Thyroid gland (tissue), 4 donors: Measurements from ENCODE around the gene ACY1.

Experiments
- CTCF ChIP-seq, 6 experiments: fragments of 200-600 bp in 3 of 6; fragments of 450-650 bp in 3 of 6; sonication (generic) in 3 of 6; IDR thresholded peaks; one replicate each; pipeline ENCODE4 v1.5.1; 2016 to 2019; ENCODE audit warnings: antibody characterized with exemption in 6 of 6, mild to moderate bottlenecking in 2 of 6, inconsistent platforms in 1 of 6, moderate library complexity in 1 of 6
- POLR2A ChIP-seq, 2 donors: fragments of 450-650 bp; IDR thresholded peaks; one replicate each; pipeline ENCODE4 v1.6.1; 2017; ENCODE audit warnings: antibody characterized with exemption in 2 of 2, mild to moderate bottlenecking in 2 of 2, moderate library complexity in 1 of 2

DNA sequence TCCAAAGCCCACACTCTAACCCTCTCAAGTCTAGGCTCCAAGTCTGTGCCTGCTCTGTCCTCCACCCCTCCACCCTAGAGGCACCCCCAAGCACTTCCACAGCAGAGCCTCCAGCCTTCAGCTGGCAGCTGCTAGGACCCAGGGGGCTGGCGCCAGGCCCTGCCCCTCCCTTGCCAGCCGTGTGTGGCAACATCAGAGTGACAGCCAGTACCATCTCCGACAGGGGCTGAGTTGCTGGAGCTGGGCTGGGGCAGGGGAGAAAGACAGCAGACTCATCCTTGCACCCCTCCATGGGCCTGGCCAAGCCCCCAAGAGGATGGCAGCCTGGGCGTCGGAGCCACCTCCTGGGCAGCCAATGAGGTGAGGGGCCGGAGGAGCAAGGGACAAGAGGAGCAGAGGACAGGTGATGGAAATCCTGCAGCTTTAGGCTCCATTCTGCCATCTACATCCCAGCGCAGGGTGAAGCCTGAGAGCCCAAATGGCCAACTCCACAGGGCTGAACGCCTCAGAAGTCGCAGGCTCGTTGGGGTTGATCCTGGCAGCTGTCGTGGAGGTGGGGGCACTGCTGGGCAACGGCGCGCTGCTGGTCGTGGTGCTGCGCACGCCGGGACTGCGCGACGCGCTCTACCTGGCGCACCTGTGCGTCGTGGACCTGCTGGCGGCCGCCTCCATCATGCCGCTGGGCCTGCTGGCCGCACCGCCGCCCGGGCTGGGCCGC, 28.0 kb upstream of the ACY1 start, which contains the start of gene GPR62:
- TF ChIP-seq CTCF (IDR thresholded peaks at IDR 0.05) (no peak), POLR2A (IDR thresholded peaks at IDR 0.05) (no peak)
